ENCODE results near the gene TAS2R20.

GRCh38 chr12:10959804-10960203 lies 38.3 kb downstream of the TAS2R20 start:
- TF ChIP-seq CTCF (tag by site-specific recombination; IDR thresholded peaks at IDR 0.05) = 0 out of 2 replicates have a peak, but pooled peaks have one; percentile 10
- TF ChIP-seq ZNF677 (tag by site-specific recombination; IDR thresholded peaks at IDR 0.05) = no peak
- TF ChIP-seq ZNF629 (tag by site-specific recombination; IDR thresholded peaks at IDR 0.05) = no peak
- TF ChIP-seq ZNF221 (tag by site-specific recombination; IDR thresholded peaks at IDR 0.05; ENCODE audit: borderline replicate concordance) = no peak

Data from HEK293 (cell line).